ENCODE data around the gene TSGA10IP.

The TSGA10IP gene

DNA sequence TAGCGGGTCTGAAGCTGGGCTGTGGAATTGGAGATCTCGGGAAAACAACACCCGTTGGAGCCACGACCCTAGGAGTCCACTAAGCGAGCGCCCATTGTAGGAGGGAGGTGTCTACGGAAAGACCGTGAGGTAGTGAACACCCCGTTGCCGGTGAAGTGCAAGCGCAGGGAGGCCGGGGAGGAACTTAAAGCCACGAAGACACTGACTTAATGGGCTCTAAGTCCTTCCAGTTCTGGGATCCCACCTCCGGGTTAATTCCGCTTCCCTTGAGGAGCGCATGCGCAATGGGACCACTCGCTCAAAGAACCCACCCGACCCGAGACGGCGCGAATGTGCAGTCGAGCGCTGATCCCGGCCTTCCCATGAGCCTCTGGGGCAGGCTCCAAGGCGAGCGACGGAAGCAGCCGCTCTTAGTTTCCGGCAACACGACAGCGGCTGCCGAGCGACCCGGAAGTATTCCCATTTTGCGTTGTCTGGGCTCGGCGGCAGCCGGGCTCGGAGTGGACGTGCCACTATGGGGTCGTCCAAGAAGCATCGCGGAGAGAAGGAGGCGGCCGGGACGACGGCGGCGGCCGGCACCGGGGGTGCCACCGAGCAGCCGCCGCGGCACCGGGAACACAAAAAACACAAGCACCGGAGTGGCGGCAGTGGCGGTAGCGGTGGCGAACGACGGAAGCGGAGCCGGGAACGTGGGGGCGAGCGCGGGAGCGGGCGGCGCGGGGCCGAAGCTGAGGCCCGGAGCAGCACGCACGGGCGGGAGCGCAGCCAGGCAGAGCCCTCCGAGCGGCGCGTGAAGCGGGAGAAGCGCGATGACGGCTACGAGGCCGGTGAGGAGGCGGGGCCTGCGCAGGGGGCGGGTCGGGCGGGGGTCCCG lies 16.2 kb downstream of the TSGA10IP start, which contains the start of gene SART1:
Gene SART1 (plus strand): TSS at position 468 of the 874 bp plus-strand sequence. CDS start 47 bp downstream, at position 515.
- peaks cover 13% of the 10 kb centered on the region for H3K79me1 ChIP-seq (ENCODE audit: low read depth, low read length)
- H2AK5ac ChIP-seq (ENCODE audit: low read depth, low read length) = peak within 1 kb of the TSS; percentile 95
- peak within 1 kb of the TSS; percentile 81 for H3K18ac ChIP-seq (ENCODE audit: low read length)
- peaks cover 21 to 35% of the 10 kb centered on the region in 2 donors for H3K36me3 ChIP-seq (replicated peaks in 1 of 2; ENCODE audit: control insufficient read depth in 2 of 2, insufficient read depth in 2 of 2, low read length in 2 of 2)
- no CpG with 5 or more reads among the region's 97 CpGs for WGBS, 2 donors (ENCODE audit: extremely low coverage in 2 of 2, insufficient read length in 2 of 2, insufficient replicate concordance in 1 of 2)
- peak; percentile 98 for DNase-seq (ENCODE audit: low spot score)
- peak within 1 kb of the TSS; percentile 91 for H2AFZ ChIP-seq (ENCODE audit: low read length)
- H2BK5ac ChIP-seq (ENCODE audit: low read length) = peak within 1 kb of the TSS; percentile 84
- H3K27me3 ChIP-seq (ENCODE audit: control insufficient read depth in 3 of 3, insufficient read depth in 3 of 3, low read depth in 1 of 3, low read length in 3 of 3) = no peaks in the 10 kb centered on the region
- H3K9ac ChIP-seq (ENCODE audit: low read depth, low read length, poor library complexity) = peak within 1 kb of the TSS; percentile 99
- peak within 1 kb of the TSS; percentile 53 to 99 for H3K4me3 ChIP-seq (ENCODE audit: low read length in 2 of 2)
- H3K27ac ChIP-seq (replicated peaks; ENCODE audit: low read length) = peak within 1 kb of the TSS; percentile 82
- H3K4me1 ChIP-seq (ENCODE audit: control insufficient read depth in 2 of 2, insufficient read depth in 1 of 2, low read depth in 1 of 2, low read length in 2 of 2) = peaks cover 5 to 9% of the 10 kb centered on the region in 2 donors
- no peak within 1 kb of the TSS for H4K91ac ChIP-seq (ENCODE audit: low read depth, low read length, poor library complexity)
- H2BK12ac ChIP-seq (ENCODE audit: low read length) = no peak within 1 kb of the TSS
- no peaks in the 10 kb centered on the region for H3K9me3 ChIP-seq (replicated peaks in 1 of 2; ENCODE audit: control insufficient read depth in 2 of 2, insufficient read depth in 1 of 2, low read depth in 1 of 2, low read length in 2 of 2)
- peak within 1 kb of the TSS; percentile 93 for H3K23ac ChIP-seq (ENCODE audit: low read depth, low read length, poor library complexity)
- H2BK120ac ChIP-seq (ENCODE audit: low read depth, low read length) = no peak within 1 kb of the TSS
- no peak within 1 kb of the TSS for H3K14ac ChIP-seq (ENCODE audit: low read length)
- no peak within 1 kb of the TSS for H3K4ac ChIP-seq (ENCODE audit: low read length)
- H2BK15ac ChIP-seq (ENCODE audit: low read length) = no peak within 1 kb of the TSS
- H4K8ac ChIP-seq (ENCODE audit: low read depth, low read length) = no peak within 1 kb of the TSS
- peak within 1 kb of the TSS; percentile 80 for H3K4me2 ChIP-seq (ENCODE audit: insufficient read depth, low read length, poor library complexity, severe bottlenecking)

DNA sequence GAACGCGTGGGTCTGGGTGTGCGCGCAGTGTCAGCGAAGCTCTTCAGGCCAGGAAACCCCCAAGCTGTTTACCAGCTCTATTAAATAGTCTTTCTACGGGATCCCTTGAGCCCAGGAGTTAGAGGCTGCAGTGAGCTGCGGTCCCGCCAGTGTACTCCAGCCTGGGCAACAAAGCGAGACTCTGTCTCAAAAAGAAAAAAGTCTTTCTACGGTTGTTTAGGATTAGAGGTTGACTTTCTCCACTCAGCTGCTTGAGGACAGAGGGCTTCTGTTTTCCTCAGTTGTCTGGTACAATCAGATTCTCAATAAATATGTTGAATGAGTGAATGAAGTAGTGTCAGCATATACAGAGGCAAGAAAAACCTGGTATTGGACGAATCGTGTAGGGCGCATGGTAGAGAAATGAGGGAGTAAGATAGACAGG lies 16.9 kb downstream of the TSGA10IP start:
- H3K27ac ChIP-seq (replicated peaks; ENCODE audit: low read length) = no peak overlapping the region

DNA sequence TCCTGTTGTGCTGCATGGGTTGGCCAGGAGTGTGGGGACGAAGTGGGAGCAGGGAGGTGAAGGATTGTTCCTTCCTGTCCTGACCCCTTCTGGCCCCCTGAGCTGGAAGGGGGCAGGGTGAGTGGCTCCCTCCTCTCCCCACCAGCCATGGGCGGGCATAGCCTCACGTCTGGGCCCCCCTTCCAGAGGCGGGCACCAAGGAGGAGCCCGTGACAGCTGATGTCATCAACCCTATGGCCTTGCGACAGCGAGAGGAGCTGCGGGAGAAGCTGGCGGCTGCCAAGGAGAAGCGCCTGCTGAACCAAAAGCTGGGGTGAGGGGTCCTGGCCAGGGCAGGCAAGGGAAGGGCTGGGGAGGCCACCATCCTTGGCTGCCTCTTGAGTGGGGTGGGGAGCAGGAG lies 19.6 kb downstream of the TSGA10IP start:
- H3K4ac ChIP-seq (ENCODE audit: low read length) = no peak overlapping the region
- H3K4me2 ChIP-seq (ENCODE audit: insufficient read depth, low read length, poor library complexity, severe bottlenecking) = no peak overlapping the region
- H3K36me3 ChIP-seq (replicated peaks in 1 of 2; ENCODE audit: control insufficient read depth in 2 of 2, insufficient read depth in 2 of 2, low read length in 2 of 2) = peaks cover 42 to 63% of the 10 kb centered on the region in 2 donors
- no CpG with 5 or more reads among the region's 10 CpGs for WGBS, 2 donors (ENCODE audit: extremely low coverage in 2 of 2, insufficient read length in 2 of 2, insufficient replicate concordance in 1 of 2)
- no peak overlapping the region for H3K23ac ChIP-seq (ENCODE audit: low read depth, low read length, poor library complexity)
- no peak overlapping the region for H4K91ac ChIP-seq (ENCODE audit: low read depth, low read length, poor library complexity)
- H3K27me3 ChIP-seq (ENCODE audit: control insufficient read depth in 3 of 3, insufficient read depth in 3 of 3, low read depth in 1 of 3, low read length in 3 of 3) = no peaks in the 10 kb centered on the region
- peaks cover 5 to 9% of the 10 kb centered on the region in 2 donors for H3K4me1 ChIP-seq (ENCODE audit: control insufficient read depth in 2 of 2, insufficient read depth in 1 of 2, low read depth in 1 of 2, low read length in 2 of 2)
- no peak overlapping the region for H2BK120ac ChIP-seq (ENCODE audit: low read depth, low read length)
- no peak overlapping the region for H2BK12ac ChIP-seq (ENCODE audit: low read length)
- H3K27ac ChIP-seq (replicated peaks; ENCODE audit: low read length) = no peak overlapping the region
- H3K18ac ChIP-seq (ENCODE audit: low read length) = no peak overlapping the region
- no peaks in the 10 kb centered on the region for H3K9me3 ChIP-seq (replicated peaks in 1 of 2; ENCODE audit: control insufficient read depth in 2 of 2, insufficient read depth in 1 of 2, low read depth in 1 of 2, low read length in 2 of 2)
- no peak overlapping the region for H3K4me3 ChIP-seq (ENCODE audit: low read length in 2 of 2)
- no peak overlapping the region for H3K14ac ChIP-seq (ENCODE audit: low read length)
- no peak overlapping the region for H2AFZ ChIP-seq (ENCODE audit: low read length)
- H4K8ac ChIP-seq (ENCODE audit: low read depth, low read length) = no peak overlapping the region
- H3K9ac ChIP-seq (ENCODE audit: low read depth, low read length, poor library complexity) = no peak overlapping the region
- no peak overlapping the region for H2BK5ac ChIP-seq (ENCODE audit: low read length)
- no peak overlapping the region for H2BK15ac ChIP-seq (ENCODE audit: low read length)
- H2AK5ac ChIP-seq (ENCODE audit: low read depth, low read length) = no peak overlapping the region
- no peak for DNase-seq (ENCODE audit: low spot score)
- peaks cover 13% of the 10 kb centered on the region for H3K79me1 ChIP-seq (ENCODE audit: low read depth, low read length)

More for the DNA sequence above, 16.9 kb downstream of the TSGA10IP start:
- no peak overlapping the region for H2BK120ac ChIP-seq (ENCODE audit: low read depth, low read length)
- H2AK5ac ChIP-seq (ENCODE audit: low read depth, low read length) = peak overlapping the region; percentile 95
- peak overlapping the region; percentile 53 to 99 for H3K4me3 ChIP-seq (ENCODE audit: low read length in 2 of 2)
- no peak overlapping the region for H3K23ac ChIP-seq (ENCODE audit: low read depth, low read length, poor library complexity)
- H2AFZ ChIP-seq (ENCODE audit: low read length) = peak overlapping the region; percentile 40
- no peak overlapping the region for H4K8ac ChIP-seq (ENCODE audit: low read depth, low read length)
- H3K27me3 ChIP-seq (ENCODE audit: control insufficient read depth in 3 of 3, insufficient read depth in 3 of 3, low read depth in 1 of 3, low read length in 3 of 3) = no peaks in the 10 kb centered on the region
- no peak overlapping the region for H3K9ac ChIP-seq (ENCODE audit: low read depth, low read length, poor library complexity)
- no peak overlapping the region for H4K91ac ChIP-seq (ENCODE audit: low read depth, low read length, poor library complexity)
- no peak overlapping the region for H2BK12ac ChIP-seq (ENCODE audit: low read length)
- peaks cover 5 to 9% of the 10 kb centered on the region in 2 donors for H3K4me1 ChIP-seq (ENCODE audit: control insufficient read depth in 2 of 2, insufficient read depth in 1 of 2, low read depth in 1 of 2, low read length in 2 of 2)
- H3K4ac ChIP-seq (ENCODE audit: low read length) = no peak overlapping the region
- peak overlapping the region; percentile 52 for H3K4me2 ChIP-seq (ENCODE audit: insufficient read depth, low read length, poor library complexity, severe bottlenecking)
- no peak overlapping the region for H3K14ac ChIP-seq (ENCODE audit: low read length)
- DNase-seq (ENCODE audit: low spot score) = no peak
- peaks cover 28 to 41% of the 10 kb centered on the region in 2 donors for H3K36me3 ChIP-seq (replicated peaks in 1 of 2; ENCODE audit: control insufficient read depth in 2 of 2, insufficient read depth in 2 of 2, low read length in 2 of 2)
- no CpG with 5 or more reads among the region's 13 CpGs for WGBS, 2 donors (ENCODE audit: extremely low coverage in 2 of 2, insufficient read length in 2 of 2, insufficient replicate concordance in 1 of 2)
- peak overlapping the region; percentile 84 for H2BK5ac ChIP-seq (ENCODE audit: low read length)
- no peak overlapping the region for H3K18ac ChIP-seq (ENCODE audit: low read length)
- no peak overlapping the region for H2BK15ac ChIP-seq (ENCODE audit: low read length)
- H3K79me1 ChIP-seq (ENCODE audit: low read depth, low read length) = peaks cover 13% of the 10 kb centered on the region
- no peaks in the 10 kb centered on the region for H3K9me3 ChIP-seq (replicated peaks in 1 of 2; ENCODE audit: control insufficient read depth in 2 of 2, insufficient read depth in 1 of 2, low read depth in 1 of 2, low read length in 2 of 2)
